Right atrium auricular region (tissue), 2 donors: ENCODE results near the gene CACNA1C. TPM values are rescaled to one million over a fixed set of nuclear protein-coding genes. Genes with fewer than 3 reads are reported as not detected.

ENCODE experiments used
- DNase-seq: peaks from one replicate; pipeline ENCODE4 v3.0.0-alpha.2; 2019; ENCODE audit warnings: low spot score
- H3K27ac ChIP-seq, 2 donors: fragments of 200-600 bp; sonication (generic); 1 replicate in 1 of 2; 2 replicates in 1 of 2; pipeline ENCODE4 v1.5.1; 2016 to 2019
- H3K27me3 ChIP-seq, 2 donors: fragments of 200-600 bp; sonication (generic); one replicate each; pipeline versions ENCODE4 v1.5.1 to v1.6.0; 2017 to 2019
- H3K36me3 ChIP-seq: fragments of 200-600 bp; sonication (generic); one replicate; pipeline ENCODE4 v1.5.1; 2016
- H3K4me1 ChIP-seq, 2 donors: fragments of 200-600 bp; sonication (generic); one replicate each; pipeline versions ENCODE4 v1.5.1 to v1.6.0; 2017 to 2019
- H3K4me3 ChIP-seq, 2 donors: fragments of 200-600 bp; sonication (generic); 1 replicate in 1 of 2; 2 replicates in 1 of 2; pipeline ENCODE4 v1.5.1; 2017 to 2019; ENCODE audit warnings: mild to moderate bottlenecking in 1 of 2, moderate library complexity in 1 of 2
- H3K9me3 ChIP-seq, 2 donors: fragments of 200-600 bp; sonication (generic); one replicate each; pipeline ENCODE4 v1.5.1; 2019
- total RNA-seq, 2 donors: library from RNA; depleted of rRNA; stranded (reverse); fragments of >200 nt; gene quantifications; one replicate each; pipeline ENCODE4 v1.1.0, GENCODE V29; 2016
- TF ChIP-seq, protein P1 (sequence below), 2 donors: fragments of 200-600 bp; sonication (generic); IDR thresholded peaks; one replicate each; pipeline ENCODE4 v1.5.1; 2019; ENCODE audit warnings: antibody characterized with exemption in 2 of 2

The CACNA1C gene
- total RNA-seq, 2 donors from 2014 or later = 83.1 to 93.6 TPM

DNA sequence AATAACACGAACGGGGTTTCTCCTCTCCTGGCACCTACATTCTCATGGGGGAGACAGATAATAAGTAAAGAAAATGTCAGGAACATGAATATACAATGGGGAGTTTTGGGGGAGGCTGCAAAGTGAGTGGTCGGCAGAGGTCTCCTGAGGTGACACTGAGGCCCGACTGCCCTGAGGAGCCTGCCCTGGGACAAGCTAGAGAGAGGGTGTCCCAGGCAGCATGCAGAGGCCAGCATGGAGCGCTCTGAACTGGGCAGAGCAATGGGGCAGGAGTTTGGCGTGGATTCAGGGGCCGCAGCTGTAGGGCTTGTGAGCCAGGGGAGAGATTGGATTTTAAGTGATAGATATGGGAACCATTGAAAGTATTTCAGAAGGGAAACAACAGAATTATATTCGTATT, 320.5 kb downstream of the CACNA1C start:
- no peaks in the 10 kb centered on the region for H3K27me3 ChIP-seq
- H3K36me3 ChIP-seq = no peaks in the 10 kb centered on the region
- peaks cover 0 to 57% of the 10 kb centered on the region in 2 donors for H3K4me1 ChIP-seq
- DNase-seq = no peak
- TF ChIP-seq, protein P1, sequence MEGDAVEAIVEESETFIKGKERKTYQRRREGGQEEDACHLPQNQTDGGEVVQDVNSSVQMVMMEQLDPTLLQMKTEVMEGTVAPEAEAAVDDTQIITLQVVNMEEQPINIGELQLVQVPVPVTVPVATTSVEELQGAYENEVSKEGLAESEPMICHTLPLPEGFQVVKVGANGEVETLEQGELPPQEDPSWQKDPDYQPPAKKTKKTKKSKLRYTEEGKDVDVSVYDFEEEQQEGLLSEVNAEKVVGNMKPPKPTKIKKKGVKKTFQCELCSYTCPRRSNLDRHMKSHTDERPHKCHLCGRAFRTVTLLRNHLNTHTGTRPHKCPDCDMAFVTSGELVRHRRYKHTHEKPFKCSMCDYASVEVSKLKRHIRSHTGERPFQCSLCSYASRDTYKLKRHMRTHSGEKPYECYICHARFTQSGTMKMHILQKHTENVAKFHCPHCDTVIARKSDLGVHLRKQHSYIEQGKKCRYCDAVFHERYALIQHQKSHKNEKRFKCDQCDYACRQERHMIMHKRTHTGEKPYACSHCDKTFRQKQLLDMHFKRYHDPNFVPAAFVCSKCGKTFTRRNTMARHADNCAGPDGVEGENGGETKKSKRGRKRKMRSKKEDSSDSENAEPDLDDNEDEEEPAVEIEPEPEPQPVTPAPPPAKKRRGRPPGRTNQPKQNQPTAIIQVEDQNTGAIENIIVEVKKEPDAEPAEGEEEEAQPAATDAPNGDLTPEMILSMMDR (IDR thresholded peaks at IDR 0.05) = no peak
- no peak overlapping the region for H3K4me3 ChIP-seq
- H3K27ac ChIP-seq = peak overlapping the region in 1 of 2 donors; percentile 41
- H3K9me3 ChIP-seq = no peaks in the 10 kb centered on the region

DNA sequence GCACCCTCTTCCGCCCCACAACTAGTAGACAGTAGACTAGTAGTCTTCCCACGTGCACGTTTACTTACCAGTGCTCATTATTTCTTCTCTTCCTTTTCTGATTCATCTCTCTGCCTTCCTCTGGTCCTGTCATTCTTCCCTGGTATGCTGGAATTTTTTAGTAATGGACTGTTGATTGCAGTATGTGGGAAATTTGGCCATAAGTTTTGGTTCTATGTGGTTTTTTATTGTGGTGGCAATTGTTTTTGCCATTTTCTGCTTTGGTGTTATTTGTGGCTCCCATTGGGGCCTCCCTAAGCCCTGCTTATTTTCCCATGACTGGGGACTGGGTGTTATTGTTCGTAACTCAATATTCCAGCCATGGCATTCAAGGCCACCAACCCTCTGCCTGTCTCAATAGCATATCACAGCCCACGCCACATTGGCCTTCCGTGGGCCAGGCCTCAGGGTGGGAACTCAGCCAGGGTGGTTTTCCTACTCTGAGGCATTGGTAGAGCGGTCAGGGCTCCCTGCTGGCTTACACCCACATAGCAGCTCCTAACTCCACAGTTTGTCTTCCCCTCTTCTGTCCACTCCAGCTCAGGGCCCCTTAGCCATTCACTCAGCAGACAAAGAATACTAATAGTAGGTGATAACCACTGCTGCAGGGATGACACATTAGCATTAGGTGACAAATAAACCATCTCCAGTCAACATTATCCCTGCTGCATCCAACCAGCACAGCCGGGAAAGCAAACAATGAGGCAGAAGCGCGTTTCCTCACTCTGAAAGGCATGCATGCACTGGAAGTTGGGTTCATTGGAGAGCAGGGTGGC, 321.5 kb downstream of the CACNA1C start:
- H3K4me3 ChIP-seq = no peak overlapping the region
- H3K4me1 ChIP-seq = peaks cover 0 to 67% of the 10 kb centered on the region in 2 donors
- H3K27ac ChIP-seq = peak overlapping the region in 1 of 2 donors; percentile 7

DNA sequence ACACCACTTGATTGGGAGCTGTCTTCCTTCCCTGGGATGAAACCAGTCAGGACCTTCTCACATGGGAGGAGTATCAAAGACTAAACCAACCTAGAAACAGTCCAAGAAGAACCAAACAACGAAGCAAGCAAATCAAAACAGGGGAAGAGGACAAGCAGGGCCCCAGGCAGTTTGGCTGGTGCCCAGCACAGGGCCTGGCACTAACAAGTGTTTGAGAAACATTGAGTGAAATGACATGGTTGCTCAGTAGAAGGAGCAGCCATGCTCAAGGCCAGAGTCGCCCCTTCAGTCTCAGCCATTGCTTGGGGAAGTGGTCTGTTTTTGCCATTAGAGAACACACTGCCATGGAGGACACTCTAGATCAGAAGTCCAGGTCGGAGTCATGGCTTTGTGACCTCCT, 323.1 kb downstream of the CACNA1C start:
- DNase-seq = no peak
- Histone ChIP-seq H3K27ac (no peak overlapping the region), H3K4me3 (no peak overlapping the region), H3K27me3 (no peaks in the 10 kb centered on the region), H3K36me3 (no peaks in the 10 kb centered on the region), H3K9me3 (no peaks in the 10 kb centered on the region), H3K4me1 (peaks cover 0 to 80% of the 10 kb centered on the region in 2 donors)
- TF ChIP-seq, protein P1 (IDR thresholded peaks at IDR 0.05) = no peak

More for the DNA sequence above, 321.5 kb downstream of the CACNA1C start:
- no peak for DNase-seq
- H3K9me3 ChIP-seq = no peaks in the 10 kb centered on the region
- TF ChIP-seq, protein P1 (IDR thresholded peaks at IDR 0.05) = no peak
- H3K27me3 ChIP-seq = no peaks in the 10 kb centered on the region
- no peaks in the 10 kb centered on the region for H3K36me3 ChIP-seq

DNA sequence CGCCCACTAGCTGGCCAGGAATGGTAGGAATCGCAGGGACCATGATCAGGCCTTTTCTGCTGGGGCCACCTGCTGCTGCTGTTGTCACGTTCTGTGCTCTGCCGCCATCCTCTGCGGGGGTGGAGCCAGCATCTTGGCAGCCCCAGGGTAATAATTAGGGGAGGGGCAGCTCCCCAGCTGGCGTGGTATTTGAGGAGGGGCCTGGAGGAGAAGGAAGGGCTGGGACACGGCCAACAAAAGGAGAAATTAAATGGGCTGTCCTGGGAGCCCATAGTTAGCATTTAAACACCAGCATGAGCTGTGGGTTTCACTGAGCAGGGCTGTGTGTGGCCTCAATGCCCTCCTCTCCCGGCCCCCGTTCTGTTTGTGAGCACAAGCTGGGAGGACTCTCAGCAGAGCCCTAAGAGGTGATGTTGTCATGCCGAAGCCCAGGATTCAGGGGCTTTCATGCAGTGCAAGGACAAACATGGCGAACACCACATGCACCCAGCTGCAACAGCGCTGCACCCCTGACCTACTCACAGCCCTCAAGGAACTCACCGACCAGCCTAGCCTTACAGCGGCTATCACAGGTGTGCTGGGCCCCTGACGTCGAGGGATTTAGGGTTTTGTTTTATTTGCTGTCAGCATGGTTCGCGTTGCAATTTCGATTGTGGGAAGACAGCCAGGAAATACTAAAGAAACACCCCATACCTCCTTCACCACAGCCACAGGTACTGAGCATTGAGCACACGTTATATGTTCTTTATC, 324.3 kb downstream of the CACNA1C start:
- H3K27me3 ChIP-seq = no peaks in the 10 kb centered on the region
- no peaks in the 10 kb centered on the region for H3K36me3 ChIP-seq
- TF ChIP-seq, protein P1 (IDR thresholded peaks at IDR 0.05) = no peak
- no peak overlapping the region for H3K4me3 ChIP-seq
- H3K9me3 ChIP-seq = no peaks in the 10 kb centered on the region
- H3K27ac ChIP-seq = peak overlapping the region in 1 of 2 donors; percentile 29
- H3K4me1 ChIP-seq = peaks cover 0 to 83% of the 10 kb centered on the region in 2 donors
- no peak for DNase-seq

DNA sequence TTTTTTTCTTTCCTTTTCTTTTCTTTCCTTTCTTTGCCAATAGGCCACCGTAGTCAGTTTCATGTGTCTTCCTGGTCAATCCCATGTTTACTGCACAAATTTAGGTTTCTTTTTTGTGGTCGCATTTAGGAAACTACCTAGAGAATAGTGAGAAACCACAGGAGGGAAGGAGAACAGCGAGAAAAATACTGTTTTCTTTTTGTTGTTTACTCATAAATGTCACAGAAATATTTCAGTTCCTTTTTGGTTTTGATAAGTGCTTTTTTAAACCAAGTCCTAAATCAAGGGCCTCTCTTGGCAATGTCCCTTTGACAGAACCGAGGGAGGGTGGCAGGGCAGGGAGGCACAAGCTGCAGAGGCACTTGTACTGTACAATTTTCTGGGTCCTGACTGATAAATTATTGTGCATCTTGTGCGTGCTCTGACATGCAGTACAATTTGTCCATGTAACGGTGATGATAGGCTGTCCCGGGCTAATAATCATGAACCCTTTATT, 326.1 kb downstream of the CACNA1C start:
- Histone ChIP-seq H3K27ac (peak overlapping the region; percentile 4 to 41), H3K4me1 (peaks cover 0 to 85% of the 10 kb centered on the region in 2 donors), H3K36me3 (no peaks in the 10 kb centered on the region), H3K4me3 (no peak overlapping the region), H3K9me3 (no peaks in the 10 kb centered on the region), H3K27me3 (no peaks in the 10 kb centered on the region)
- DNase-seq = no peak
- TF ChIP-seq, protein P1 (IDR thresholded peaks at IDR 0.05) = no peak
